HuH-7.5 (cell line): ENCODE measurements around the gene ZNF280C.
"Not testable (repeated sequence)": the region's sequence is repeated elsewhere in the genome, so short reads cannot be mapped to it uniquely, and the experiment has no call there.

Source experiments
- DNase-seq: peaks from one replicate; pipeline ENCODE4 v3.0.0; 2011; ENCODE audit warnings: low spot score

The ZNF280C gene, protein sequence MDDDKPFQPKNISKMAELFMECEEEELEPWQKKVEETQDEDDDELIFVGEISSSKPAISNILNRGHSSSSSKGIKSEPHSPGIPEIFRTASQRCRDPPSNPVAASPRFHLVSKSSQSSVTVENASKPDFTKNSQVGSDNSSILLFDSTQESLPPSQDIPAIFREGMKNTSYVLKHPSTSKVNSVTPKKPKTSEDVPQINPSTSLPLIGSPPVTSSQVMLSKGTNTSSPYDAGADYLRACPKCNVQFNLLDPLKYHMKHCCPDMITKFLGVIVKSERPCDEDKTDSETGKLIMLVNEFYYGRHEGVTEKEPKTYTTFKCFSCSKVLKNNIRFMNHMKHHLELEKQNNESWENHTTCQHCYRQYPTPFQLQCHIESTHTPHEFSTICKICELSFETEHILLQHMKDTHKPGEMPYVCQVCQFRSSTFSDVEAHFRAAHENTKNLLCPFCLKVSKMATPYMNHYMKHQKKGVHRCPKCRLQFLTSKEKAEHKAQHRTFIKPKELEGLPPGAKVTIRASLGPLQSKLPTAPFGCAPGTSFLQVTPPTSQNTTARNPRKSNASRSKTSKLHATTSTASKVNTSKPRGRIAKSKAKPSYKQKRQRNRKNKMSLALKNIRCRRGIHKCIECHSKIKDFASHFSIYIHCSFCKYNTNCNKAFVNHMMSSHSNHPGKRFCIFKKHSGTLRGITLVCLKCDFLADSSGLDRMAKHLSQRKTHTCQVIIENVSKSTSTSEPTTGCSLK

DNA sequence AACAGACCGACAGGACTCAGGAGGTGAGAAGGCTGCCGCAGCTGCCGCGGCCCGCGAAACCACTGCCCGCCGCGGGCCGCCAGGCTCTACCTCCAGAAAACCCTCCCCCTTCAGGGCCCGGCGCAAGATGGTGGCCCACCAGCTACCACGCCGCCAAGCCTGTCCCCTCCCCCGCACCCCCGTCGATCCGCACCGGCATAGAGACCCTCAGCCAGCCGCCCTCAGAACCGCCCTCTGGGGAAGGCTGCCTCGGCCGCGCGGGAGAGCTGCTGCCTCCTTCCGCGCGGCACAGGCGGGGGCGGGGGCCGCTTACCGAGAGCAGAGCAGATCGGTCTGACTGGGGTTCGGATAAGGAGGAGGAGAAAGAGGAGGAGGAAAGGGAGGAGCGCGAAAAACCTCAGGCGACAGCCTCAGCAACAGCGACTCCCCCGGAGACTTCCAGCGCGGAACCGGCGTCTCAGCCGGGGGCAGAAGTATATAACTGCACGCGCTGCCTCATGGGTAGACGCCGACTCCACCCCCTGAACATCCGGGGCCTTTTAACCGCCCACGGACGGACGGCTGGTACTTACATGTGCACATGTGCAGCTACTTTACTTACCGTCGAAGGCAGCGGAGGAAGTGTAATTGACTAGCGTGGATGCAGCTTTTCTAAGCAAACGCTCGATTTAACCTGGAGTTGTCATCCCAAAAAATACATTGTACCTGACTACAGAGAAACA is at the start of gene ZNF280C:
Gene ZNF280C (minus strand): TSS at position 451 of the 722 bp plus-strand sequence. CDS start 8,450 bp downstream, outside the sequence.
- peak; percentile 58 for DNase-seq

DNA sequence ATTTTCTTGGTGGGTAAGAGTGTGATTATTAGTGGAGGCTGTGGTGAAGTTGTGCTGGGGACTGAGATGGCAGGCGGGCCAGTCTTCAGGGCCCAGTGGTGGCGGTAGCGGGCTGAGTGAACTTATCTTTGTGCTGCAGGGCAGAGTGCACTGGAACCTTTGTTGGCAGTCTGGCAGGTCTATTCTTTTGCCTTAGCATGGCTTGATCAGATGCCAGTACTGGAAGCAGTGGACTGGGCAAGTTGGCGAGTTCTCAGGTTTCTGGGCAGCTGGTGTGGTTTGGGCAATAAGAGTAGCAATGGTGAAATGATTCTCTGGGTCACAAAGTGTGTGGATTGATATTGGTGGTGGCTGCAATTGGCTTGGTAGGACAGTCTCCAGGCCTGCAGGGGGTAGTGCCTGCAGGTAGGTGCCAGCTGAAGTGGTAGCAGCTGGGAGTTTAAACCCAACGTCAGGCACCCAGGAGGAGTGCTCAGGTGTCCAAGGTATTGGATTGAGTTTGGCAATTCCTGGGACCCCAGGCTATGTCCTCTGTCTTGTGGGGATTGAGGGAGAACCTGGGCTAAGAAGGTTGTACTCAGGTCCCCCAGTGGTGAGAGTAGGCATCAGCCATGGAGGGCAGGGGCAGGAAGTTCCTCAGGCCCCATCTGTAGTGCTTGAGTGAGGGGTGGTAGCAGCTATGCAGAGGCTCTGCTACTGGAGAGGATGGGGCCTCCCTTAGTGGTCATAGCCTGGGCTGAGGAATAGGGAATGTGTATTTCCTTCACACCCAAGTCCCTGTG is 36.1 kb upstream of the ZNF280C start:
- DNase-seq, result no peak

DNA sequence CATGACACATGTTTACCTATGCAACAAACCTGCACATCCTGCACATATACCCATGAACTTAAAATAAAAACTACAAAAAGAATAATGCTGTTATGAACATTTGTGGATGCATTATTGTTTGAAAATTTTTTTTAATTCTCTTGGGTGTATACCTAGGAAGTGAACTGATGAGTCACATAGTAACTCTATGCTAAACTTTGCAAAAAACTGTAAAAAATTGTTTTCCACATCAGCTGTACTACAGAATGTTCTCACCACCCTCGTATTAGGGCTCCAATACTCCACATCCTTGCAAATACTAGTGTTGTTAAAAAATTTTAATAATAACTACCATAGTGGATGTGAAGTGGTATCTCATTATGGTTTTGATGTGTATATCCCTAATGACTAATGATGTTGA is 33.3 kb upstream of the ZNF280C start:
- DNase-seq, result no peak

DNA sequence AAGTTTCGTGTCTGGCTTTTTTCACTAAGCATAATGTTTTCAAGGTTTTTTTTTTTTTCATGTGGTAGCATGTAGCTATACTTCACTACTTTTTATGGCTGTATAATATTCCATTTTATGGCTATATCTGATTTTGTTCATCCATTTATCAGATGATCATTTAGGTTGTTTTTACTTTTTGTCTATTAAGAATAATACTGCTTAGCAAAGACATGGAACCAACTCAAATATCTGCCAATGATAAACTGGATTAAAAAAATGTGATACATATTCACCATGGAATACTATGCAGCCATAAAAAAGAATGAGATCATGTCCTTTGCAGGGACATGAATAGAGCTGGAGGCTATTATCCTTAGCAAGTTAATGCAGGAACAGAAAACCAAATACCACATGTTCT is 32.7 kb upstream of the ZNF280C start:
- no peak for DNase-seq

DNA sequence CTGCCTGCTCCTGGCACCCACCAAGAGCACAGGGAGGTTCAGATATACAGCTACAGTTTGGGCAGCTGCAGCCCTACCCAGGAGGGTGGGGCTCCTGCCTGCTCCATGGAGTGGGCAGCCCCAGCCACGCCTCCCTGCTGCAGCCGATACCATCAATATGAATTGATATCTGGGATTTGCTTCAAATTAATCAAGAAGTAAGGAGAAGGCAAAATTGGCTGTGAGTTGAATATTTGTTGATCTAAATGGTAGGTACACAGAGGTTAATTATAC is 31.2 kb upstream of the ZNF280C start:
- DNase-seq, result no peak

DNA sequence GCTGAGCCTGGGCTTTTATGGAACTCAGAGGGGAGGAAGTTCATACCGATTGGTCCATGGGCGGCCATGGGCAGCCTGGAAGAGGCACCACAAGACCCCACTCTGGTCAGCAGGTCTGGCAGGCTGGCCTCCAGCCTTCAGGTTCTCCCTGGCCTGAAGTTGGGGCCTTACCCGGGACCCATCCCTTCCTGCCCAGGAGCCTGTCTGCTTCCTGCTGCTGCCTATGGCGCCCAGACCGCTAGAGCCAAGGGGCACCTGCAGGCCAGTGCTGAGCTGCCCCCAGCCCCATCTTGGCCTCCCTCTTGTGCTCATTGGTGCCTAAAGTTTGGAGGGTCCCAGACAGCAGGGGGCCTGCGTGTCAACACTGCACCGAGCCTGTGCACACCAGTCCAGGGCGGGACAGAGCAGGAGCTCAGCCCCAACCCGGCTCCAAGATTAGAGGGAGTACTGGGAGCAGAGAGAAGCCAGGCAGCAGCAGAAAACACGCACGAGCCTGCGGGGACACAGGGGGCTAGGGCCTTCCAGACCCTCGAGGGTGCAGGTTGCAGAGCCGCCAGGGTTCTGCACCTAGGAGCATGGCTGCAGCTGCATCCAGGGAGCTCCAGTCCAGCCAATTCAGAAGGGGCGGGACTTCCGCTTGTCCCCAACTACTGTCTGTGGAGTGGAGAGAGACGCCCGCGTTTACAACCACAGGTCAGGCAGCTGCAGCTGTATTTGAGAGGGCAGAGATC is 30.7 kb upstream of the ZNF280C start:
- no peak for DNase-seq

GRCh38 chrX:130296743-130297142 is 28.0 kb upstream of the ZNF280C start:
- DNase-seq, result no peak

DNA sequence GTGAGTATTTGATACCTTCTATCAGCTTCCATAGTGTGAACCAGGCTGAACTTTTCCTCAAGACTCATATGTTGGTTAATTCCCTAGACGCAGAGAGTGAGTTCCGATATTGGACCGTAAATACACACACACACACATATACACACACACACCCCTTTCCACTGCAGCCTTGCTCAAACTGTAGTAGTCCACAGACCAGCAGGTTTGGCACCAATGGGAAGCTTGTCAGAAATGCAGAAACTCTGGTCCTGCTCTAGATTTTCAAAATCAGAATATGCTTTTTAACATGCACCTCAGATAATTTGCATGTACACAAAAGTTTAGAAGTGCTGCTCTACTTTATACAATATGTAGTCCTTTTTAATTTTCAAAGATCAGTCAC is 27.6 kb upstream of the ZNF280C start:
- no peak for DNase-seq

DNA sequence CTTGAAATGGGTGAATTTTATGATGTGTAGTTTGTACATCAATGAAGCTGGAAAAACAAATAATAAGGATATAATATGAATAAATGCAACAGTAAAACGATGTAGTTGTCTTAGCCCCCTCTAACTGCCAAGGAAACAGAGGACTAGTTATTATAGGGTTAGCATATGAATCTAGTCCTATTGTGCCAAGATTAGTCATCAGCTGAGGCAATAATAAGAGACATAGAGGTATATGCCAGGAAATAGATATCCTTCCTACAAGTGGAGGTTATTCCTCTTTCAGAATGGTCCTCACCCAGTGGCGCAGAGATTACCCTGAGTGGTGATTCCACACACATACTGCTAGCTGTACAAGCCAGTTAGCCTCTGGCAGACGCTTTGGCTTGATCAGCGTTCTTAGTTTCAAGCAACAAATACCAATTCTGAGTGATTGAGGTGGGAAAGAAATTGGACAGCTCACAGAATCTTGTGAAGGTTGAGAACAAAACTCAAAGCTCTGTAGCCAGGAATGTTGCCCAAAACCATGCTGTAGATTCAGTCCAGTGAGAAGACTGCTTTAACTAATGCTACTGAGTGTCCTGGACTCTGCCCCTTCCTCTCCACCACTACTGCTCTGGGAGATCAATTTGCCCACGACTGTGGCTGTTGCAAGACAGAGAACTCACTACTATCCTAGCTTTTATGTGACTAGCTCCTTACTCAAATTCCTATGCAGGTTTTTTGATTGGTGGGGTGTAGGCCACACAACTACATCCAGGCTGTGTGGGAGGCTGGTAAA is 27.0 kb upstream of the ZNF280C start:
- DNase-seq, result no peak

- DNase-seq, result no peak
These were observed 18.5 kb upstream of the ZNF280C start for GRCh38 chrX:130287071-130287770.

DNA sequence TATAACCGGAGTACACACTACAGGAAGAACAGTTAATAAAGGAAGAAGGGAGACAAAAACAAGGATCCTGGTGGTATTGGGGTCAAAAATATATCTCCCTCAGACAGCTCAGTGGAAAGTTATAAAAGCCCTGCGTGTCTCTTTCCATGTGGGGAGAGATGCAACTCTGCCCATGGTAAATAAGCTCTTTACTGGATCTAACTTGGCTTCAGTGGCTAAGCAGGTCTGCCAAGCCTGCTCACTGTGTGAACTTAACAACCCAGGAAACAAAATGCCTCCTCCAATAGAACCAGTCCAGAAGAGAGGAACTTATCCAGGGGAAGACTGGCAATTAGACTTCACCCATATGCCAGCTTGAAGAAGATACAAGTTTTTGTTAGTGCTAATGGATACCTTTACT is 17.0 kb upstream of the ZNF280C start:
- no peak for DNase-seq

DNA sequence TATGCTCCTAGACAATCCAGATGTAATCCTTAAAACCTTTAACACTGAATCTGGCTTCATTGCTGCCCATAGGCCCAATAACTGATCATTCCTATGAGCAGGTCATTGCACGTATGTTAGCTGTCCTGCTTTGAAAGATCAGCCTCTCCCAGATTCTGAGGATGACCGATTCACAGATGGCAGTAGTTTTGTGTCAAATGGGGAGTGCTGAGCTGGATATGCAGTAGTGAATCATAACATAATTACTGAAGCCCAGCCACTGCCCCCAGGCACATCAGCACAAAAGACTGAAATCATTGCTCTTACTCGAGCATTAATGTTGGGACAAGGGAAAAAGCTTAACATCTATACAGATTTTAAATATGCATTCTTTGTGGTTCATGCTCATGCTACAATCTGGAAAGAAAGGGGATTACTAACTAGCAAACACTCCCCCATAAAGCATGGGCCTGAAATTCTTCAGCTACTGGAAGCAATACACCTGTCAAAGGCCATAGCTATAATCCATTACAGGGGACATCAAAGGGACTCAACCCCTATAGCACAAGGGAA is 16.4 kb upstream of the ZNF280C start:
- no peak for DNase-seq

GRCh38 chrX:130282151-130282550 is 13.5 kb upstream of the ZNF280C start:
- no peak for DNase-seq

GRCh38 chrX:130280901-130281300 is 12.2 kb upstream of the ZNF280C start:
- no peak for DNase-seq

DNA sequence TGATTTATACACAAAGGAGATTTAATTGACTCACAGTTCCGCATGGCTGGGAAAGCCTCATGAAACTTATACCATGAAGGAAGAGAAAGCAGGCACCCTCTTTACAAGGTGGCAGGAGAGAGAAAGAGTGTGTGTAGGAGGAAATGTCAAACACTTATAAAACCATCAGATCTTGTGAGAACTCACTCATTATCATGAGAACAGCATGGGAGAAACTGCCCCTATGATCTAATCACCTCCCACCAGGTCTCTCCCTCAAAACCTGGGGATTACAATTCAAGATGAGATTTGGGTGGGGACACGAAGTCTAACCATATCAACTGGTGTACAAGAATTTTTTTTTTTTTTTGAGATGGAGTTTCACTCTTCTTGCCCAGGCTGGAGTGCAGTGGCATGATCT is 3.6 kb upstream of the ZNF280C start:
- DNase-seq, result not testable (repeated sequence)

- DNase-seq, result not testable (repeated sequence)
These were observed 692 bp upstream of the ZNF280C start for GRCh38 chrX:130269391-130269790.

GRCh38 chrX:130267956-130268448 is 697 bp downstream of the ZNF280C start:
- no peak for DNase-seq

GRCh38 chrX:130264573-130264972 is 4.1 kb downstream of the ZNF280C start:
- no peak for DNase-seq

DNA sequence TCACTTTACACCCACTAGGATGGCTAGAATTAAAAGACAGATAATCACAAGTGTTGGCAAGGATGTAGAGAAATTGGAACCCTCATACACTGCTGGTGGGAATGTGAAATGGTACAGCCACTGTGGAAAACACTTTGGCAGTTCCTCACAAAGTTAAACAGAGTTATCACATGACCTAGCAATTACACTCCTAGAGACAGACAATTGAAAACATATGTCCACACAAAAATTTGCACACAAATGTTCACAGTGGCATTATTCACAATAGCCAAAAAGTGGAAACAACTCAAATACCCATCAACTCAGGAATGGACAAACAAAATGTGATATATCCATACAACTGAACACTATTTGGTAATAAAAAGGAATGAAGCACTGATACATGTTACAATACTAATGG is 5.7 kb downstream of the ZNF280C start:
- DNase-seq, result no peak

DNA sequence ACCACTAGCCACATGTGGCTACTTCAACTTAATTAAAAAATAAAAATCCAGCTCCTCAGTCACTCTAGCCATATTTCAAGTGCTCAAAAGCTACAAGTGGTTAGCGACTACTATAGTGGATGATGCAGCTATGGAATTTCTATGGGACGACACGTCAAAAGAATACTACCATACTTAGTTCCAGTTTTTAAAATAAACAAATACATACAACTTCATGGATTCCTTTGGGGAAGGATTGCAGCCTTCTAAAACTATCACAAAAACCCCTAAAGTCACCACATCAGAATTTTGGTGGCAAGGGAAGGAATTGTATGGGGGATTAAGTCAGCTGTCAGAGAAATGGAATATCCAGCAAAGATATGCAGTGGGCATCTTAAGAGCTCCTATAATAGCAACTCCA is 6.5 kb downstream of the ZNF280C start:
- no peak for DNase-seq
